Measurements from ENCODE around the gene DBT. TPM values are rescaled to one million over a fixed set of nuclear protein-coding genes. Genes with fewer than 3 reads are reported as not detected.

DBT gene
- total RNA-seq, 1 experiment from 2014 or later: 14.0 TPM

GRCh38 chr1:100284591-100284990, 35.0 kb upstream of the DBT start (continued):
- TF ChIP-seq REST (IDR thresholded peaks at IDR 0.05; ENCODE audit: low read depth): no peak
- no peak for TF ChIP-seq ATF3 (IDR thresholded peaks at IDR 0.05)
- no peak for TF ChIP-seq TCF7L2 (IDR thresholded peaks at IDR 0.05; ENCODE audit: borderline replicate concordance, extremely low read depth, insufficient read depth, insufficient read length)

GRCh38 chr1:100279954-100280682, 30.5 kb upstream of the DBT start:
- Histone ChIP-seq H3K27me3 (ENCODE audit: insufficient read depth, low read length) (no peaks in the 10 kb centered on the region), H3K4me3 (replicated peaks in 1 of 2; ENCODE audit: low read depth in 1 of 2, low read length in 2 of 2) (no peak overlapping the region), H3K4me1 (ENCODE audit: control insufficient read depth in 1 of 2, insufficient read depth in 2 of 2, low read length in 2 of 2) (no peaks in the 10 kb centered on the region), H3K27ac (ENCODE audit: low read depth, low read length) (no peak overlapping the region), H4K20me1 (ENCODE audit: insufficient read depth) (no peaks in the 10 kb centered on the region; the same call in 1 of the 2 replicates), H3K9me3 (ENCODE audit: control insufficient read depth in 1 of 2, insufficient read depth in 1 of 2, low read depth in 1 of 2, low read length in 2 of 2) (no peaks in the 10 kb centered on the region), H3K79me2 (ENCODE audit: insufficient read depth, low read length) (no peaks in the 10 kb centered on the region; the same call in 1 of the 2 replicates), H2AFZ (ENCODE audit: low read depth, low read length, poor library complexity, severe bottlenecking) (no peak overlapping the region), H3K9ac (ENCODE audit: low read length) (no peak overlapping the region), H3K4me2 (ENCODE audit: low read length) (no peak overlapping the region), H3K36me3 (ENCODE audit: control insufficient read depth in 1 of 2, insufficient read depth in 2 of 2, low read length in 2 of 2) (peaks cover 31 to 38% of the 10 kb centered on the region in 2 experiments), H3K9me2 (ENCODE audit: insufficient read depth) (no peaks in the 10 kb centered on the region)
- ChIA-PET RAD21 (ENCODE audit: low non-redundant PET in 1 of 2, low total read pairs in 2 of 2, uncharacterized antibody in 2 of 2, unreplicated experiment in 2 of 2) (no interaction called here), POLR2A (no interaction called here), CTCF (no interaction called here)
- no TSS peak for BruUV-seq (replicated peaks)
- intact Hi-C loops (cut with micrococcal nuclease): no loop called here
- no peak for ATAC-seq
- no peak for DNase-seq (ENCODE audit: low read depth, low spot score)
- TF ChIP-seq ZFX (IDR thresholded peaks at IDR 0.05): no peak
- TF ChIP-seq ELF1 (IDR thresholded peaks at IDR 0.05; ENCODE audit: borderline replicate concordance, low read depth): no peak
- TF ChIP-seq SIN3A (IDR thresholded peaks at IDR 0.05; ENCODE audit: low read depth): no peak
- no peak for TF ChIP-seq JUND (IDR thresholded peaks at IDR 0.05)
- no peak for TF ChIP-seq ZNF274 (IDR thresholded peaks at IDR 0.05; ENCODE audit: low read depth, low read length)
- no peak for TF ChIP-seq MAX (IDR thresholded peaks at IDR 0.05)

All from HCT116 (cell line).